Measurements from ENCODE around the gene GPHN.

DNA sequence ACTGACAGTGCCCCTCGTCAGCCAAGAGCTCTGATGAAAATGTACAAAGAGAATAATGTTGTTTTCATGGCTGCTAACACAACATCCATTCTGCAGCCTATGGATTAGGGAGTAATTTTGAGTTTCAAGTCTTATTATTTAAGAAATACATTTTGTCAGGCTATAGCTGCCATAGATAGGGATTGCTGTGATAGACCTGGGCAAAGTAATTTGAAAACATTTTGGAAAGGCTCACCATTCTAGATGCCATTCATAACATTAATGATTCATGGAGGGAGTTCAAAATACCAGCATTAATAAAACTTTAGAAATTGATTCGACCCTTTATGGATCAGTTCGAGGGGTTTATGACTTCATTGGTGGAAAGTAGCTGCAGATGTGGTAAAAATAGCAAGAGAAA lies 149.8 kb downstream of the GPHN start:
- no peak for TF ChIP-seq FOXP2 (optimal IDR thresholded peaks at IDR 0.05; ENCODE audit: control extremely low read depth, extremely low read length, insufficient read depth)
- no peak for TF ChIP-seq POLR2AphosphoS5 (IDR thresholded peaks at IDR 0.05; ENCODE audit: borderline replicate concordance, low read depth, low read length)
- TF ChIP-seq EZH2 (IDR thresholded peaks at IDR 0.05): no peak
